Measurements from ENCODE around the gene CAB39.

CAB39 gene

GRCh38 chr2:230827774-230828271 is 115.2 kb downstream of the CAB39 start:
- peaks cover 14% of the 10 kb centered on the region for H3K27me3 ChIP-seq (ENCODE audit: insufficient read depth, poor library complexity, severe bottlenecking)
- peak overlapping the region; percentile 24 for H3K4me3 ChIP-seq (replicated peaks; ENCODE audit: insufficient read depth, low read length)
- TF ChIP-seq POLR2AphosphoS5 (IDR thresholded peaks at IDR 0.05; ENCODE audit: low read depth) (no peak), SPI1 (IDR thresholded peaks at IDR 0.05; ENCODE audit: borderline replicate concordance, low read depth) (no peak), GABPA (IDR thresholded peaks at IDR 0.05; ENCODE audit: low read depth) (no peak), REST (IDR thresholded peaks at IDR 0.05; ENCODE audit: insufficient replicate concordance, low read depth) (no peak), CTCF (IDR thresholded peaks at IDR 0.05; ENCODE audit: insufficient read depth, low read length) (no peak)
- no peak overlapping the region for H3K27ac ChIP-seq (replicated peaks)
- DNase-seq (ENCODE audit: low read depth in 1 of 2, low spot score in 1 of 2): no peak

- peaks cover 14% of the 10 kb centered on the region for H3K27me3 ChIP-seq (ENCODE audit: insufficient read depth, poor library complexity, severe bottlenecking)
- H3K27ac ChIP-seq (replicated peaks): no peak overlapping the region
- peak overlapping the region; percentile 24 for H3K4me3 ChIP-seq (replicated peaks; ENCODE audit: insufficient read depth, low read length)
- DNase-seq (ENCODE audit: low read depth in 1 of 2, low spot score in 1 of 2): no peak
- TF ChIP-seq GABPA (IDR thresholded peaks at IDR 0.05; ENCODE audit: low read depth): no peak
- TF ChIP-seq REST (IDR thresholded peaks at IDR 0.05; ENCODE audit: insufficient replicate concordance, low read depth): no peak
- no peak for TF ChIP-seq POLR2AphosphoS5 (IDR thresholded peaks at IDR 0.05; ENCODE audit: low read depth)
- no peak for TF ChIP-seq SPI1 (IDR thresholded peaks at IDR 0.05; ENCODE audit: borderline replicate concordance, low read depth)
- no peak for TF ChIP-seq CTCF (IDR thresholded peaks at IDR 0.05; ENCODE audit: insufficient read depth, low read length)
These were observed 115.8 kb downstream of the CAB39 start for GRCh38 chr2:230828272-230828961.

DNA sequence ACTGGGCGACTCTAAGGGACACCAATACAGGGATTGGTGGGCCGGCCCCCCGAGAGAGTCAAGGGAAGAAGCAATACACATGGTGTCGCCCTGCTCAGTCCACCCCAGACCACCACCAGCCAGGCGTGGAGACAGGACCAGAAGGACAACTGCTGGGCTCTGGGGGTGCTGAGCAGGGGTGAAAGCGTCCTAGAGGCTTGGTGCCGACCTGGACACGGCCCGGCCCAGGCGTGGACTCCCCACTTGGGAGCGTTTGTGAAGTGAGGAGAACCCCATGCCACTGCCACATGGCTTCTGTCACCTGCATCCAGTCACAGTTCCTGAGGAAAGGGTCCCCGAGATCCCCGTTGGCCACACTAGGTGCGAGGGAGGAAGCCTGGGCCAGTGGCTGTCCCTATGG is 116.7 kb downstream of the CAB39 start:
- Histone ChIP-seq H3K4me3 (replicated peaks; ENCODE audit: insufficient read depth, low read length) (no peak overlapping the region), H3K27me3 (ENCODE audit: insufficient read depth, poor library complexity, severe bottlenecking) (peaks cover 14% of the 10 kb centered on the region), H3K27ac (replicated peaks) (no peak overlapping the region)
- no peak for DNase-seq (ENCODE audit: low read depth in 1 of 2, low spot score in 1 of 2)
- no peak for TF ChIP-seq SPI1 (IDR thresholded peaks at IDR 0.05; ENCODE audit: borderline replicate concordance, low read depth)

DNA sequence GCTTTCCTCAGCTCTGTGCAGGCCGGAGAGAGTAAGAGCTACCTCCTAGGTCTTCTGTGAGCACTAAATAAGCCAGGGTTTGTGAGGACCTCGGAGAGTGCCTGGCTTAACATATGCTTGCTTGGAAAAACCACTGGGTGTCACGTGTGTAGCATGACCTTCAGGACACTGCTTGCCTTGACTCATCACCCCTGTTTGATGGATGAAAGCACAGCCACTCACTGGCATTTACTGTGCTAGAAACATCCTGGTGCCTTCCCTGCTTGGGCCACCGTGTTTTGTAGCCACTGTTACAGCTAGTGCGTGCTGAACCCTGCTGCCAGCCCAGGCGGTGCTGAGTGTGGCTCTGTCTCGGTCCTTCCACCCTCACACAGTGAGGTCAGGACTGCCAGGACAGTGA is 117.3 kb downstream of the CAB39 start:
- H3K27ac ChIP-seq (replicated peaks): no peak overlapping the region
- no peak for DNase-seq (ENCODE audit: low read depth in 1 of 2, low spot score in 1 of 2)
- H3K4me3 ChIP-seq (replicated peaks; ENCODE audit: insufficient read depth, low read length): no peak overlapping the region
- H3K27me3 ChIP-seq (ENCODE audit: insufficient read depth, poor library complexity, severe bottlenecking): peaks cover 14% of the 10 kb centered on the region
- TF ChIP-seq POLR2AphosphoS5 (IDR thresholded peaks at IDR 0.05; ENCODE audit: low read depth): no peak
- no peak for TF ChIP-seq GABPA (IDR thresholded peaks at IDR 0.05; ENCODE audit: low read depth)

GRCh38 chr2:230830428-230830827 is 117.8 kb downstream of the CAB39 start:
- no peak overlapping the region for H3K4me3 ChIP-seq (replicated peaks; ENCODE audit: insufficient read depth, low read length)
- peaks cover 14% of the 10 kb centered on the region for H3K27me3 ChIP-seq (ENCODE audit: insufficient read depth, poor library complexity, severe bottlenecking)
- DNase-seq (ENCODE audit: low read depth in 1 of 2, low spot score in 1 of 2): no peak
- H3K27ac ChIP-seq (replicated peaks): no peak overlapping the region
- TF ChIP-seq POLR2AphosphoS5 (IDR thresholded peaks at IDR 0.05; ENCODE audit: low read depth) (no peak), REST (IDR thresholded peaks at IDR 0.05; ENCODE audit: insufficient replicate concordance, low read depth) (no peak)
